ENCODE results near the gene CTSS.

- TF ChIP-seq CTCF (IDR thresholded peaks at IDR 0.05) (no peak), POLR2A (IDR thresholded peaks at IDR 0.05) (no peak)
Measured at GRCh38 chr1:150772326-150772725, 6.7 kb upstream of the CTSS start.
